ENCODE measurements around the gene NHP2.
A peak's percentile ranks its signal among the peaks of the same experiment; 100 is the strongest.

The NHP2 gene

GRCh38 chr5:178117923-178118701 is 35.6 kb downstream of the NHP2 start:
- no peak for DNase-seq (ENCODE audit: low read depth)
- H3K4me3 ChIP-seq (ENCODE audit: low read depth, low read length), result no peak overlapping the region

GRCh38 chr5:178116143-178116885 is 37.4 kb downstream of the NHP2 start:
- TF ChIP-seq CTCF (conservative IDR thresholded peaks at IDR 0.05; ENCODE audit: low read depth, low read length), result no peak
- no peak overlapping the region for H3K4me3 ChIP-seq (ENCODE audit: low read depth, low read length)
- DNase-seq (ENCODE audit: low read depth), result no peak

More at GRCh38 chr5:178117923-178118701, 35.6 kb downstream of the NHP2 start:
- TF ChIP-seq CTCF (conservative IDR thresholded peaks at IDR 0.05; ENCODE audit: low read depth, low read length), result no peak

GRCh38 chr5:178115814-178116142 is 37.9 kb downstream of the NHP2 start:
- no peak for TF ChIP-seq CTCF (conservative IDR thresholded peaks at IDR 0.05; ENCODE audit: low read depth, low read length)
- no peak for DNase-seq (ENCODE audit: low read depth)
- no peak overlapping the region for H3K4me3 ChIP-seq (ENCODE audit: low read depth, low read length)

- DNase-seq (ENCODE audit: low read depth), result no peak
- TF ChIP-seq CTCF (conservative IDR thresholded peaks at IDR 0.05; ENCODE audit: low read depth, low read length), result no peak
Measured at GRCh38 chr5:178115136-178115813, 38.4 kb downstream of the NHP2 start.

GRCh38 chr5:178114325-178115135 is 39.2 kb downstream of the NHP2 start:
- DNase-seq (ENCODE audit: low read depth), result no peak
- no peak for TF ChIP-seq CTCF (conservative IDR thresholded peaks at IDR 0.05; ENCODE audit: low read depth, low read length)
- no peak overlapping the region for H3K4me3 ChIP-seq (ENCODE audit: low read depth, low read length)

More at GRCh38 chr5:178115136-178115813, 38.4 kb downstream of the NHP2 start:
- no peak overlapping the region for H3K4me3 ChIP-seq (ENCODE audit: low read depth, low read length)

- H3K4me3 ChIP-seq (ENCODE audit: low read depth, low read length), result peak overlapping the region; percentile 30
- TF ChIP-seq CTCF (conservative IDR thresholded peaks at IDR 0.05; ENCODE audit: low read depth, low read length), result no peak
- no peak for DNase-seq (ENCODE audit: low read depth)
Measured at GRCh38 chr5:178113841-178114324, 39.8 kb downstream of the NHP2 start.

Data from choroid plexus epithelial cell (primary cell).